GM10266 (cell line): ENCODE results near the gene COL13A1.

Experiments
- DNase-seq: peaks from one replicate; pipeline ENCODE4 v3.0.0; 2012; ENCODE audit errors: extremely low spot score
- CTCF ChIP-seq: IDR thresholded peaks from 2 replicates; pipeline ENCODE4 v1.5.1; 2012; ENCODE audit warnings: mild to moderate bottlenecking, low read depth; ENCODE audit not compliant: control insufficient read depth, insufficient read depth; ENCODE audit errors: missing control alignments

COL13A1 gene

GRCh38 chr10:69893271-69893900 lies 91.7 kb downstream of the COL13A1 start:
- DNase-seq, result no peak
- TF ChIP-seq CTCF, result no peak

GRCh38 chr10:69894156-69894555 lies 92.5 kb downstream of the COL13A1 start:
- no peak for DNase-seq

GRCh38 chr10:69895759-69896158 lies 94.1 kb downstream of the COL13A1 start:
- no peak for TF ChIP-seq CTCF
- DNase-seq, result no peak

More at GRCh38 chr10:69894156-69894555, 92.5 kb downstream of the COL13A1 start:
- no peak for TF ChIP-seq CTCF

- no peak for DNase-seq
- no peak for TF ChIP-seq CTCF
Observed at GRCh38 chr10:69896606-69897231, 95.0 kb downstream of the COL13A1 start.

GRCh38 chr10:69897432-69897831 lies 95.7 kb downstream of the COL13A1 start:
- TF ChIP-seq CTCF, result no peak
- no peak for DNase-seq

GRCh38 chr10:69897999-69898398 lies 96.3 kb downstream of the COL13A1 start:
- TF ChIP-seq CTCF, result no peak
- no peak for DNase-seq

- no peak for TF ChIP-seq CTCF
- no peak for DNase-seq
Observed at GRCh38 chr10:69898524-69898923, 96.8 kb downstream of the COL13A1 start.
